Suppressor macrophage treated with lipopolysaccharide for 1 hour (primary cell): ENCODE results near the gene TOP2A.

Experiments
- DNase-seq, 3 donors: peaks; one replicate each; pipeline ENCODE4 v3.0.0-alpha.2; 2020 to 2022

The TOP2A gene

DNA sequence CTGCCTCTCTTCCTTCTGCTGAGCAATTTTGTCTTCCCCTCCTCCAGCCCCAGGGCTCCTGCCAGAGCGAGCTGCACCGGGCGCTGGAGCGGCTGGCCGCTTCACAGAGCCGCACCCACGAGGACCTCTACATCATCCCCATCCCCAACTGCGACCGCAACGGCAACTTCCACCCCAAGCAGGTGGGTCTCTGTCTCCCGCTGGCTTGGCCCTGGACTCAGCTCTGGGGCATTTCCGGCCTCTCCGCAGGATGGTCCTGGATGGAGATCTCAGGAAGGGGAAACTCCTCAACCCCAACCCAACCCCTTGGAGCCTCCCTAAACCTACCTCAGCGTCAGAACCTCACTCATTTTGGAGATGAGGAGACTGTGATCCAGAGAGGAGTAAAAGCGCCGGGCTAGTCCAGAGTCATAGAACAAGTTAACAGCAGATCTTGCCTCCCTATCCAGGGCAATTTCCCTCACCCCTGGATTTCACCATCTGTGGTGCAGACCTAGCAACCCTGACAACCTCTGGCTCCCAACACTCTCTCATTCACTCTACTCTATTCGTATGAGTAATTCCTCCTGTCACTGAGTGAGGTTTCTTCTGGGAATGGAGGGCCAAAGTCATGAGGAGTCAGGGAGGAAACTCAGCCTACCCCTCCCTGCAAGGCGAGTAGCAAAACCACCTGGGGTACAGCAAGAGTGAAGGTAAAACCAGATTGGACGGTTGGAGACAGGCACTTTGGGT is 36.4 kb upstream of the TOP2A start:
- no peak for DNase-seq

- DNase-seq = no peak
These were observed 35.3 kb upstream of the TOP2A start for GRCh38 chr17:40452921-40453378.

DNA sequence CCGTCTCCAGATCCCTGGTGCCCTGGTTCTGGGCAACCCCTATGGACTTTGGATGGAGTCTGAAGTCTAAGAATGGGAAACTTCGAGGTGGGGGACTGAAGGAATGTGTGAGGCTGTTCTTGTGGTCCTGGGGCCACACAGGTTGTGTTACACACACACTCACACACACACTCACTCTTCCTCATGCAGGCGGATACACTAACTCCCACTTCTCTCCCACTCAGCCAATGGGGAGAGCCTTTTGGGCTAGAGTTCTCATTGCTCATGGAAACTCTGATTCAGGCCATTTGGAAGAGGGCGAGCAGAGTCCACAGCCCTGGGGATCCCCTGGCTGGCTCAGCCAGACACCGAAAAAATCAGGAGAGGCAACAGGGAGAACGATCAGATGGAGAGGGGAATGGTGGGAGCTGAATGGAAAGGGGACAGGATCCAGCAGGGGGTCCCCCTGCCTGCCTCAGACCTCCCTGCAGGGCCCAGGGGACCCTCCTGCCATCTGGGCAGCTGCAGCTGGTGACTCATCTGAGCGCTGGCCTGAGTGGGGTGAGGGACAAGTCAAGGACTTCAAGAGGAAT is 34.6 kb upstream of the TOP2A start:
- peak; percentile 35 to 59 (median 45) for DNase-seq

GRCh38 chr17:40451420-40451819 is 33.7 kb upstream of the TOP2A start:
- DNase-seq = no peak

GRCh38 chr17:40450175-40450574 is 32.5 kb upstream of the TOP2A start:
- peak; percentile 52 to 71 (median 56) for DNase-seq

DNA sequence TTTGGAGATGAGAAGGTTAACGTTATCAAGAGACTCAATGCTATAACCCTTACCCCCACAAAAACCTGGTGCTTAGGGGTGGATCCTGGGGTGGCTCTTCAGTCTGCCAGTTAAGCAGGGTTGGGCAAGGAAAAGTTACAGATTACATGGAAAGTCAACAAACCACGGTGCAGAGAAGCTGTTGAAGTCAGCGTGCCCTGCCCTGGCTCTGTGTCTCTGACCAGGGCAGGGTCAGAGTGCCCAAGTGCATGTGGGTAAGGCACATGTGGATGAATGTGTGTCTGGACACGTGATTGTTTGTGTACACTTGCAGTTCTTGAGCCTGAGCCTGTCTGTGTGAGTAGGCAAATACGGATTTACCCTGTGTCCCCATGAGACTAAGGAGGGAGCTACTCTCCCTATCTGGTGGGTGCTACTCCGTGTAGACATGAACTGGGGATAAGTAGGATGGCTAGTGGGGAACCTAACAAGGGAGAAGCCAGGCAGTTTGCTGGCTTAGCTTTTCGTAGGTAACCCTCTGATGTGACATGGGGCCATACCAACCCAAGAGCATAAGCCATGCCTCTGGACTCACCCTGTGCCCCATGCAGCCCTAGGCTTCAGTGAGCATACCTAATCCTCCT is 31.1 kb upstream of the TOP2A start:
- peak; percentile 38 to 50 (median 49) for DNase-seq

- peak; percentile 67 to 81 (median 70) for DNase-seq
These were observed 30.5 kb upstream of the TOP2A start for GRCh38 chr17:40448213-40448638.

DNA sequence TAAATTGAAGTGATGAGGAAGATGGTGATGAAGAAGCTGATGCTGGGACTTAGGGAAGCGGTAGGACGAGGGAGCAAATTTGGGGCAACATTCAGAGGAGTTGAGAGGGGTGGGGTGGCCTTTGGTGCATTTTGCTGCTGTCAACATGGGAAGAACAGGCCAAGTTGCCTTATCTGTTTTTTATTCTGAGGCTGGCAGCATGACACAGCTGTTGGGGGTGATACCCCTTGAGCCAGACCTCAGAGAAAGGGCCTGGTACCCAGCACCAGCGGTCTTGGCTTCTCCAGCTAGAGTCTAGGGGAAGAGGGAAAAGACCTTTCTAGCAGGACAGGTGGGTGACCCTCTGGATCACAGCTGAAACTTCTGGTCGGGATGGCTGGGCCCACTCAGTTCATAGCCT is 30.1 kb upstream of the TOP2A start:
- no peak for DNase-seq

DNA sequence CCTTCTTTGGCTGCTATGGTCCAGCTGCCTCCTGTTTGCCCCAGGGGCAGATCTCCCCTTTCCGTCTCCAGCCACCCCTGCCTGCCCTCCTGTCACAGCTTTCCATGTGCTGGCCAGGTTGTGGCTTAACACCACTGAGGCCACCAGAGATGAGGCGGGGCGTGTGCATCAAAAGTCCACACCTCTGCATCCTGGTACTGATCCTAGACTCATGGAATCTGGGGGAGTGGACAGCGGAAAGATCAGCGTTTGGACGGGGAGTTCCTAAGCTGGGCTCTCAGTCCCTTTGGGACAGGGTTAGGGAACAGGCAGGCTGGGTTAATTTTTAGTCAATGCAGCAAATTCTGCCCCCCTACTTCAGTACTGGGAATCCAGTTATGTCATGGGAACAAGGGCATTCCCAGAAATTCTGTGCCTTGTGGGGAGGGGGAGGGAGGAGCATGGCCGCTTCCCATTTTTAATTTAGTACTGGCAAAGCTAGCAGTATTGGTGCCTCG is 29.5 kb upstream of the TOP2A start:
- DNase-seq = no peak

- DNase-seq = no peak
These were observed 28.2 kb upstream of the TOP2A start for GRCh38 chr17:40445751-40446468.

DNA sequence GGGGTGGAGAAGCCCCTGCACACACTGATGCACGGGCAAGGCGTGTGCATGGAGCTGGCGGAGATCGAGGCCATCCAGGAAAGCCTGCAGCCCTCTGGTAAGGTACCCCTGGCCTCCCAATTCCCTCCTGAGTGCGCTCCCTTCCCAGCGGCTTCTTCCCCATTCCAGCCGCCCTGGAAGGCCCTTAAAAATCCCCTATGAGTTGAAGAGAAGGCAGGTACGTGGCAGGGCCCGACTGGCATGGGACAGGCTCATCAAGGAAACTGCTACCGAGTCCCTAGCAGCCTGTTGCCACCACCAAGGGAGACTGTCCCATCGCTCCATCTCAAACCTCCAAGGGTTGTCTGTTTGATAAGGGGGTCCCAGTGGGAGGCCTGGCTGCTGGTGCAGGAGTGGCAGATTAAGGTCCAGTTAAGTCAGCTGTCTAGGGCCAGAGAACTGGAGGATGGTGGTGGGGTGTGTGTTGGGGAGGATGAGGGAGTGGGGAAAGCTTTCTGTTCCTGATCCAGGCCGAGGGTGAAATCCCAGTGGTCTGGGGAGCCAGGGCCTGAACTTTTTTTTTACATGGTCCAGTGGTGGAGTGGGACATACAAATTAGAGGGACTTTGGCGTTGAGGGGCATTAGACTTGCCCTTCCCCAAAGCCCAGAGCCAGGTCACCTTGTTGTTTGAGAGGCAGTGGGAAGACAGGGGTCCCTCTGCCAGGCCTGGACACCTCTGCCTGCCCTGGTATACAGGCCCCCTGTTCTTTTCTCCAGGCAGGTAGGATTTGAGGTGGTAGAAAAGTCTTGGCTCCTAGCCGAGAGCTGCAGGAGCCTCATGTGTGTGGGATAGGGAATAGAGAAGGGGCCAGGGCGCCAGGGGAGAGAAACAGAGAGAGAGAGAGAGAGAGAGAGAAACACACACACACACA is 26.5 kb upstream of the TOP2A start:
- DNase-seq = peak in 2 of 3 donors; percentile 17 to 39

DNA sequence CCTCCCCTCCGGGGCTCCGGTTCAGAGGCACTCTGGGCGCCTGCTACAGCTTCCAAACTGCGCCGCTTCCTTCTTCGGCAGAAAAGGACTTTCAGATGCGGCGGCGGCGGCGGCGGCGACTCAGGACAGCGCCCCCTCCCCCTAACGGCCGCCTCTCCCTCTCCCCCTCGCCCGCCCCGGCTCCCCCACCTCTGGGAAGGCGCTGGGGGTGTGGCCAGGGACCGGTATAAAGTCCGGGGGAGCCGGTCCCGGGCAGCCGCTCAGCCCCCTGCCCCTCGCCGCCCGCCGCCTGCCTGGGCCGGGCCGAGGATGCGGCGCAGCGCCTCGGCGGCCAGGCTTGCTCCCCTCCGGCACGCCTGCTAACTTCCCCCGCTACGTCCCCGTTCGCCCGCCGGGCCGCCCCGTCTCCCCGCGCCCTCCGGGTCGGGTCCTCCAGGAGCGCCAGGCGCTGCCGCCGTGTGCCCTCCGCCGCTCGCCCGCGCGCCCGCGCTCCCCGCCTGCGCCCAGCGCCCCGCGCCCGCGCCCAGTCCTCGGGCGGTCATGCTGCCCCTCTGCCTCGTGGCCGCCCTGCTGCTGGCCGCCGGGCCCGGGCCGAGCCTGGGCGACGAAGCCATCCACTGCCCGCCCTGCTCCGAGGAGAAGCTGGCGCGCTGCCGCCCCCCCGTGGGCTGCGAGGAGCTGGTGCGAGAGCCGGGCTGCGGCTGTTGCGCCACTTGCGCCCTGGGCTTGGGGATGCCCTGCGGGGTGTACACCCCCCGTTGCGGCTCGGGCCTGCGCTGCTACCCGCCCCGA is 25.7 kb upstream of the TOP2A start, which contains the start of gene IGFBP4:
Gene IGFBP4 (plus strand): TSS at position 255 of the 792 bp plus-strand sequence. CDS start 286 bp downstream, at position 541.
- peak; percentile 82 to 94 (median 84) for DNase-seq

GRCh38 chr17:40442392-40443195 is 24.9 kb upstream of the TOP2A start:
- DNase-seq = peak in 2 of 3 donors; percentile 19 to 54

- no peak for DNase-seq
These were observed 22.5 kb upstream of the TOP2A start for GRCh38 chr17:40440166-40440565.

DNA sequence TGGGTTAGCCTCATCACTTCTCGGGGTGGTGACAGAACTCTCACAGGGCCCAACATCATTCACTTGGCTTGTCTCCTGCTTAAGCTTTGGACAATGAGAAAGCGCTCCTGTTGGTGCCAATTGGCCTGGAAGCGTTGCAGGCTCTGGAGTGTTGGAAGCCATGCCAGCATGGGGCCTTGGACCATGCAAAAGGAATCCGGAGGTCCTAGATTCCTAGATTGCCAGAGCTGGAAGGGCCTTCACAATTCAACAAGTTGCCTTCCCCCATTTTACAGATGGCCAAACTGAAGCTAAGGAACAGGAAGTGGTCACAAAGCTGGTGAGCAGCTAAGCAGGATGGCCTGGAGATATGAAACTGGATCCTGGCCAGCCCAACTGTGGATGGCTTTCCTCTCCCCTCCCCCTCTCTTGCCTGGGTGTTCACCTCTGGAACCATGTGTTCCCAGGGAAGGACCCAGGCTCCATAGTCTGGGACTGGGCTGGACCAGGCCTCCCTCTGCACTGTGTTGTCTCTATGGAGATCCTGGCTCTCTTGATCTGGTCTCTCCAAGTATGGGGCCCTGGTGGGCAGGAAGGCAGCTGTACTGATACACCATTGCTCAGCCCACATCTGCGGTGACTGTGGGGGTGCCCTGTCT is 19.5 kb upstream of the TOP2A start:
- DNase-seq = peak in 2 of 3 donors; percentile 27 to 31

DNA sequence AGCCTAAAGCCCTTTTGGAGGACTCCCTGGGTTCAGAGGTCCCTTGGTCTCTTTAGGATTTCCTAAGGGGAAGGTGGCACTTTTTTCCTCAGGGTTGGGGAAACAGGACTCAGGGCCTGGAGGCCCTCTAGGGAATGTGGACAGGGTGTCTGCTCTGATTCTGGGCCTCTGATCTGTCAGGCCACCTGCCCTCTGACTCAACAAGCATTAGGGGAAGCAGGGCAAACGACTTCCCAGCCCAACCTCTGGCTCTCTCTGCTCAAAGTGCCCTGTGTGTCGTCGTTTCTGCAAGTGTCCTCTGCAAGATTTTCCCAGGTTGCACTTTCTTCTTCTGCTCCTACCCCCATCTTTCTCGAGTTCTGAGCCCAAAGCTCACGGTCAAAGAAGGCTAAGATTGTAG is 18.9 kb upstream of the TOP2A start:
- peak; percentile 31 to 40 (median 36) for DNase-seq

DNA sequence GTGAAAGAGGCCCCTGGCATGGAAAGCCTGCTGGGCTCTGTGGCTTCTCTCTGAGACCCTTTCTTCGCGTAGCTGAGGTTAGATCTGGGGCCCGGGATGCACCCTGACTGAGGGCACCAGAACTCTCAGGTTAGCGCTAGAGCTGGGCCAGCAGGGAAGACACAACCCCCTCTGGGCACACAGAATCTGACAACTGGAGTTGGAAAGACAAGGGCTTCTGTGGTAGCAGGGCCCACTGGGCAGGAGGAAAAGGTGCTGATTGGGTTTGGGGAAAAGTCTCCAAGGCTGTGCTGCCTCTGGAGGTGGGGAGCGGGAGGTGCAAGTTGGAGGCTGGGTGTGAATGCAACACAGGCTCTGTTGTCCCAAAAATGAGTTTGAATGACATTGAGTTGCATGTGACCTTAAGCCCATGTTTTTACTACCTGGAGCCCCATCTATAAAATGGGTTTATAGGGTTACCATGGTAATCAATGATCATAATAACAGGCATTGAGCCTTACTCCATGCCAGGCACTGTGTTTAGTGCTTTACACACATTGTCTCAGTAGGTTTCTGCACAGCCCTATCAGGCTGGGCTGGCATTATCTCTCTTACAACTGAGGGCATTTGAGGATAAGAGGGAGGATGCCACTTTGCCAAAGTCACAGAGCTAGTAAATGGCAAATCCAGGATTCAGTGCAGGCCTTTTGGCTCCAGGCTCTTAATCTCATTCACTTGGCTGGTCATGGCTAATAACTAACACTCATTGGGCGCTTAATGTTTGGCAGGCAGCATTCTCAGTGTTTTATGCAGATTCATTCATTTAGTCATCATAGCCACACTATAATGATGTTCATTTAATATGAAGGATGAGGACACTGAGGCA is 16.1 kb upstream of the TOP2A start:
- DNase-seq = peak in 2 of 3 donors; percentile 41 to 48

- no peak for DNase-seq
These were observed 15.3 kb upstream of the TOP2A start for GRCh38 chr17:40432864-40433528.
